SK-N-DZ (cell line): Measurements from ENCODE around the gene MUC5B.
"Not testable (repeated sequence)": the region's sequence is repeated elsewhere in the genome, so short reads cannot be mapped to it uniquely, and the experiment has no call there.

Experiments used
- DNase-seq: peaks from one replicate; pipeline ENCODE4 v3.0.0-alpha.2; 2015; ENCODE audit warnings: low spot score

The MUC5B gene

GRCh38 chr11:1231396-1232020 lies 8.6 kb downstream of the MUC5B start:
- no peak for DNase-seq

GRCh38 chr11:1232021-1232882 lies 9.4 kb downstream of the MUC5B start:
- no peak for DNase-seq

- DNase-seq: no peak
These were observed 10.0 kb downstream of the MUC5B start for GRCh38 chr11:1232883-1233321.

- DNase-seq: no peak
These were observed 10.6 kb downstream of the MUC5B start for GRCh38 chr11:1233351-1234053.

- no peak for DNase-seq
These were observed 11.3 kb downstream of the MUC5B start for GRCh38 chr11:1234054-1234720.

GRCh38 chr11:1234771-1235305 lies 12.0 kb downstream of the MUC5B start:
- no peak for DNase-seq

- no peak for DNase-seq
These were observed 12.5 kb downstream of the MUC5B start for GRCh38 chr11:1235306-1235900.

- no peak for DNase-seq
These were observed 13.0 kb downstream of the MUC5B start for GRCh38 chr11:1235901-1236315.

- DNase-seq: no peak
These were observed 13.7 kb downstream of the MUC5B start for GRCh38 chr11:1236316-1237127.

GRCh38 chr11:1237128-1237580 lies 14.3 kb downstream of the MUC5B start:
- DNase-seq: no peak

GRCh38 chr11:1237851-1238250 lies 15.0 kb downstream of the MUC5B start:
- no peak for DNase-seq

- no peak for DNase-seq
These were observed 16.1 kb downstream of the MUC5B start for GRCh38 chr11:1238767-1239595.

GRCh38 chr11:1239596-1240205 lies 16.8 kb downstream of the MUC5B start:
- no peak for DNase-seq

- DNase-seq: no peak
These were observed 17.9 kb downstream of the MUC5B start for GRCh38 chr11:1240771-1241170.

GRCh38 chr11:1241706-1242105 lies 18.8 kb downstream of the MUC5B start:
- DNase-seq: no peak

GRCh38 chr11:1242289-1242688 lies 19.4 kb downstream of the MUC5B start:
- no peak for DNase-seq

- not testable (repeated sequence) for DNase-seq
These were observed 19.9 kb downstream of the MUC5B start for GRCh38 chr11:1242751-1243150.

- DNase-seq: not testable (repeated sequence)
These were observed 20.7 kb downstream of the MUC5B start for GRCh38 chr11:1243521-1243920.

- not testable (repeated sequence) for DNase-seq
These were observed 21.7 kb downstream of the MUC5B start for GRCh38 chr11:1244557-1244956.
